Right atrium auricular region (tissue), 2 donors: ENCODE results near the gene NDST3. TPM values are rescaled to one million over a fixed set of nuclear protein-coding genes. Genes with fewer than 3 reads are reported as not detected.

ENCODE experiments used
- DNase-seq: peaks from one replicate; pipeline ENCODE4 v3.0.0-alpha.2; 2019; ENCODE audit warnings: low spot score
- H3K27ac ChIP-seq, 2 donors: fragments of 200-600 bp; sonication (generic); 1 replicate in 1 of 2; 2 replicates in 1 of 2; pipeline ENCODE4 v1.5.1; 2016 to 2019
- H3K27me3 ChIP-seq, 2 donors: fragments of 200-600 bp; sonication (generic); one replicate each; pipeline versions ENCODE4 v1.5.1 to v1.6.0; 2017 to 2019
- H3K36me3 ChIP-seq: fragments of 200-600 bp; sonication (generic); one replicate; pipeline ENCODE4 v1.5.1; 2016
- H3K4me1 ChIP-seq, 2 donors: fragments of 200-600 bp; sonication (generic); one replicate each; pipeline versions ENCODE4 v1.5.1 to v1.6.0; 2017 to 2019
- H3K4me3 ChIP-seq, 2 donors: fragments of 200-600 bp; sonication (generic); 1 replicate in 1 of 2; 2 replicates in 1 of 2; pipeline ENCODE4 v1.5.1; 2017 to 2019; ENCODE audit warnings: mild to moderate bottlenecking in 1 of 2, moderate library complexity in 1 of 2
- H3K9me3 ChIP-seq, 2 donors: fragments of 200-600 bp; sonication (generic); one replicate each; pipeline ENCODE4 v1.5.1; 2019
- total RNA-seq, 2 donors: library from RNA; depleted of rRNA; stranded (reverse); fragments of >200 nt; gene quantifications; one replicate each; pipeline ENCODE4 v1.1.0, GENCODE V29; 2016
- TF ChIP-seq, protein P1 (sequence below), 2 donors: fragments of 200-600 bp; sonication (generic); IDR thresholded peaks; one replicate each; pipeline ENCODE4 v1.5.1; 2019; ENCODE audit warnings: antibody characterized with exemption in 2 of 2

Gene NDST3
- total RNA-seq, 2 donors from 2014 or later: 0.15 TPM; not detected in 1

DNA sequence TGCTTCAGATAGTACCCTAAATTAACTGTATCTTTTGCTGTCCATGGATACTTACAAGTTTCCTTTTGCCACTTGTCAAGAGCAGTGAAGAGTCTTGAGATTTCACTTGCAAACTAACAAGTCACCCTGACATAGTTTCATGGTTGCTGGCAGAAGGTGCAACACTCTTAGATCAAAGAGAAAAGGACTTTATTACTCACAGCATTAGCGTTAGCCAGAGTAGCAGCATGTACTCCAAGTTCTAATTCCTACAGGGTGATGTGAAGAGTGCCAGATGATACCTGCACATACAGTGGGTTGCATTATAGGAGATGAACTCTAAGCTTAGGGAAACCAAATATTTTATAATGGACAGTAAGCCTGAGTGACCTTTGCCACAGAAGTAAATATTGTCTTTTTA, 47.9 kb downstream of the NDST3 start:
- no peaks in the 10 kb centered on the region for H3K36me3 ChIP-seq
- H3K27ac ChIP-seq: no peak overlapping the region
- H3K9me3 ChIP-seq: no peaks in the 10 kb centered on the region
- TF ChIP-seq, protein P1, sequence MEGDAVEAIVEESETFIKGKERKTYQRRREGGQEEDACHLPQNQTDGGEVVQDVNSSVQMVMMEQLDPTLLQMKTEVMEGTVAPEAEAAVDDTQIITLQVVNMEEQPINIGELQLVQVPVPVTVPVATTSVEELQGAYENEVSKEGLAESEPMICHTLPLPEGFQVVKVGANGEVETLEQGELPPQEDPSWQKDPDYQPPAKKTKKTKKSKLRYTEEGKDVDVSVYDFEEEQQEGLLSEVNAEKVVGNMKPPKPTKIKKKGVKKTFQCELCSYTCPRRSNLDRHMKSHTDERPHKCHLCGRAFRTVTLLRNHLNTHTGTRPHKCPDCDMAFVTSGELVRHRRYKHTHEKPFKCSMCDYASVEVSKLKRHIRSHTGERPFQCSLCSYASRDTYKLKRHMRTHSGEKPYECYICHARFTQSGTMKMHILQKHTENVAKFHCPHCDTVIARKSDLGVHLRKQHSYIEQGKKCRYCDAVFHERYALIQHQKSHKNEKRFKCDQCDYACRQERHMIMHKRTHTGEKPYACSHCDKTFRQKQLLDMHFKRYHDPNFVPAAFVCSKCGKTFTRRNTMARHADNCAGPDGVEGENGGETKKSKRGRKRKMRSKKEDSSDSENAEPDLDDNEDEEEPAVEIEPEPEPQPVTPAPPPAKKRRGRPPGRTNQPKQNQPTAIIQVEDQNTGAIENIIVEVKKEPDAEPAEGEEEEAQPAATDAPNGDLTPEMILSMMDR (IDR thresholded peaks at IDR 0.05): no peak
- no peaks in the 10 kb centered on the region for H3K4me1 ChIP-seq
- no peak overlapping the region for H3K4me3 ChIP-seq
- no peaks in the 10 kb centered on the region for H3K27me3 ChIP-seq
- no peak for DNase-seq

DNA sequence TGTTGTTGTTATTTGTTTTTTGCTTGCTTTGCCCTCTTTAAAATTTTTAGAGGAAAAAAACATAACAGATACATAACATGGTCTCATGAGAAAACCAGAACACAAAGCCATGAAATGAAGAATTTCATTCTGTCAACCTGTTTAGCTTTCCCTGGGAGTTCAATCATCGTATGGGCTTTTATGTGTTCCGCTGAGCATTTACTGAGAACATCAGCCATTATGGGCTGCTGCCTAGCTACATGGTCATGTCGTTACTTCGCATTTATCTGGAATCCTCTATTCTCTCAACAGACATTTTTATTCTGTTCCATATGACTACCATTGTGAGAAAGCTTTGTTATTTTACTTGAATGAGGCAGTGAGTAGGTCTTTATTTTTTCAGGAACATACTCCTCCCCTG, 51.4 kb downstream of the NDST3 start:
- H3K36me3 ChIP-seq: no peaks in the 10 kb centered on the region
- TF ChIP-seq, protein P1 (IDR thresholded peaks at IDR 0.05): no peak
- no peak overlapping the region for H3K27ac ChIP-seq

DNA sequence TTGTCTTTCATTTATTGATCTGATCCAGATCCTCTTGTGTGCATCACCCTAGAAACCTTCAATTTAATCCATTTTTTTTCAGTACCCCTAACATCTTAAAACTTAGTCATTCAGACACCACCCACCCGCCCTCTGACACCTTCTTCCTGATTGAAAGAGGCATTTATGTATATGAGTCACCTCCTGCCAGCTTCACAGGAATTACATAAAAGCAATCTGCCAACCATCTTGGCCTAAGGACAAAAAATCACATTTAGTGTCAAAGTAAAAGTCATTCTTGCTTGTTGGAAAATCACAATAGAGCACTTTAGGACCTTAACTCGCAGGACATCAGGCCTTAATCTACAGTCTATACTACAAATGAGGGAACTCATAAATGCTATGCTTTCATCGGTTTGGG, 52.1 kb downstream of the NDST3 start:
- DNase-seq: no peak
- H3K27ac ChIP-seq: no peak overlapping the region
- no peak overlapping the region for H3K4me3 ChIP-seq
- TF ChIP-seq, protein P1 (IDR thresholded peaks at IDR 0.05): no peak
- H3K9me3 ChIP-seq: no peaks in the 10 kb centered on the region
- no peaks in the 10 kb centered on the region for H3K4me1 ChIP-seq
- no peaks in the 10 kb centered on the region for H3K36me3 ChIP-seq
- no peaks in the 10 kb centered on the region for H3K27me3 ChIP-seq

More for the DNA sequence above, 51.4 kb downstream of the NDST3 start:
- Histone ChIP-seq H3K9me3 (no peaks in the 10 kb centered on the region), H3K27me3 (no peaks in the 10 kb centered on the region), H3K4me1 (no peaks in the 10 kb centered on the region), H3K4me3 (no peak overlapping the region)
- no peak for DNase-seq

DNA sequence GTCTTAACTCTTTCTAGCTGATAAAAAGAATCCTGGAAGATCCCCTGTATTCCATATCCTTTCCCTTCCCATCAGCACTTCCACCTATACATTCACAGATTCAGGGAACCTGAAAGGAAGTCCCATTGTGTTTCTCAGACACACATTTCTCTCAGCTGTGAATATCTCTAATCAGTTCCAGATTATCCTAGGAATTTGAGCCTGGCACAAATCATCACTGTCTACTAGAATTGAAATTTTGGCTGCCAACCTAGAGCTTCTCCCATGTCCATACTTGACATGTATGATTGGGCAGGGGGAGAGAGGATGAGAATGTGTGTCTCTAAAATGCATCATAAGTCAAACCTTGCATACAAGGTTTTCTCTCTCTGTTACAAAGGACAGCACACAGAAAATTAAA, 53.1 kb downstream of the NDST3 start:
- H3K36me3 ChIP-seq: no peaks in the 10 kb centered on the region
- TF ChIP-seq, protein P1 (IDR thresholded peaks at IDR 0.05): no peak

DNA sequence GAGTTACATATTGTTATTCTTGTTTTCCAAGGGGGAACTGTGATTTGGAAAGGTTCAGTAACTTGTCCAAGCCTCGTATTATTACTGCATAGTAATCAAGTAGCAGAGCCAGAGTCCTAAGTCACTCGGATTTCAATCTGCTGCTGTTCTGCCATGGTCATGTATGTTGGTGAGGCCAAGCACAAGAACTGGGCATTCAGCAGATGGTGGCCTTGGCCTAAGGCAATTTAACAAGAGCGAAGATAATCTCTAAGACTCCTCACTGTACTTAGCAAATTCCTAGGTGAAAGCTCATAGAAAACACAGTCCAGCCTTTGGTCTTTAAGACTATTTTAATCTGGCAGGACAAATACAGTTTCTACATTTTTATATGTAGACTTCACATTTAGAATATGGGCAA, 64.8 kb downstream of the NDST3 start:
- Histone ChIP-seq H3K4me1 (no peaks in the 10 kb centered on the region), H3K36me3 (no peaks in the 10 kb centered on the region), H3K27me3 (no peaks in the 10 kb centered on the region), H3K9me3 (no peaks in the 10 kb centered on the region), H3K27ac (no peak overlapping the region), H3K4me3 (no peak overlapping the region)
- TF ChIP-seq, protein P1 (IDR thresholded peaks at IDR 0.05): no peak
- no peak for DNase-seq

More for the DNA sequence above, 53.1 kb downstream of the NDST3 start:
- Histone ChIP-seq H3K9me3 (no peaks in the 10 kb centered on the region), H3K27ac (no peak overlapping the region), H3K4me1 (no peaks in the 10 kb centered on the region), H3K27me3 (no peaks in the 10 kb centered on the region), H3K4me3 (no peak overlapping the region)
- DNase-seq: no peak

DNA sequence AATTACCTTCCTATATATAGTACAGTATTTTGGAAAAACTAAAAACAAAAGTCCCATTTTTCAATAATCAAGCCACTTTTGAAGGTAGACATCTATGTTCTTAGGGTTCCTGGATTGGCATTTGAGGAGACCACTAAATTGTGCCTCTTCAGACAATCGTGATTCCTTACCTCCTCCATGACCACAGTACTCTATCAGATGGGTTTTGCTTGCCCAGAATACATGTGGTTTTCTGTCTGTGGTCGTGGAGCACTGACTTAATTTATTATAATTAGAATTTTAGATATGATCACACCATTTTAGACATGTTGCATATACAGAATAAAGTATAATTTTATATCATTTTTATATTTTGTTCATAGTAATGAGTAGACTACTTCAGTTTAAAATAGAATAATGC, 67.9 kb downstream of the NDST3 start:
- H3K36me3 ChIP-seq: no peaks in the 10 kb centered on the region
- no peak for DNase-seq
- TF ChIP-seq, protein P1 (IDR thresholded peaks at IDR 0.05): no peak
- H3K9me3 ChIP-seq: no peaks in the 10 kb centered on the region
- no peak overlapping the region for H3K4me3 ChIP-seq
- no peak overlapping the region for H3K27ac ChIP-seq
- H3K27me3 ChIP-seq: no peaks in the 10 kb centered on the region
- H3K4me1 ChIP-seq: no peaks in the 10 kb centered on the region
